Immature natural killer cell (primary cell): ENCODE results near the gene UQCRC2. TPM values are rescaled to one million over a fixed set of nuclear protein-coding genes. Genes with fewer than 3 reads are reported as not detected.

ENCODE experiments used
- DNase-seq, 3 donors: peaks; one replicate each; pipeline ENCODE4 v3.0.0; 2022; ENCODE audit warnings: mixed read lengths in 1 of 3
- H3K27ac Mint-ChIP-seq, 6 donors: one replicate each; pipeline ENCODE4 v1.8.0; 2020; ENCODE audit warnings: mixed read lengths in 6 of 6, mild to moderate bottlenecking in 5 of 6, inconsistent platforms in 4 of 6, moderate library complexity in 3 of 6
- H3K27me3 Mint-ChIP-seq, 3 donors: one replicate each; pipeline ENCODE4 v1.8.0; 2020 to 2021; ENCODE audit warnings: low read depth in 3 of 3, mild to moderate bottlenecking in 3 of 3, mixed read lengths in 3 of 3, moderate library complexity in 3 of 3, inconsistent platforms in 1 of 3
- H3K36me3 Mint-ChIP-seq, 3 donors: one replicate each; pipeline ENCODE4 v1.8.0; 2020; ENCODE audit warnings: mixed read lengths in 3 of 3, inconsistent platforms in 2 of 3, mild to moderate bottlenecking in 2 of 3
- H3K4me1 Mint-ChIP-seq, 2 donors: one replicate each; pipeline ENCODE4 v1.8.0; 2020; ENCODE audit warnings: inconsistent platforms in 2 of 2, mild to moderate bottlenecking in 2 of 2, mixed read lengths in 2 of 2, moderate library complexity in 1 of 2
- H3K4me3 Mint-ChIP-seq, 5 donors: one replicate each; pipeline ENCODE4 v1.8.0; 2020; ENCODE audit warnings: mild to moderate bottlenecking in 5 of 5, mixed read lengths in 5 of 5, inconsistent platforms in 3 of 5, moderate library complexity in 3 of 5
- H3K9me3 Mint-ChIP-seq, 6 donors: one replicate each; pipeline ENCODE4 v1.8.0; 2020; ENCODE audit warnings: mild to moderate bottlenecking in 6 of 6, mixed read lengths in 6 of 6, inconsistent platforms in 4 of 6, moderate library complexity in 3 of 6
- polyA plus RNA-seq, 3 donors: library from polyadenylated mRNA; unstranded; fragments of 300-500 nt; fragmentation: Illumina TruSeq; gene quantifications; one replicate each; pipeline ENCODE4 v1.2.3, GENCODE V29; 2021

UQCRC2 gene
- polyA plus RNA-seq, 3 donors from 2014 or later: 147 to 208 (median 195) TPM

- Mint-ChIP-seq H3K27me3 (no peaks in the 10 kb centered on the region), H3K36me3 (peaks cover 0 to 13% (median 4%) of the 10 kb centered on the region in 3 donors), H3K27ac (peak overlapping the region in 1 of 6 donors; percentile 8), H3K9me3 (no peaks in the 10 kb centered on the region), H3K4me1 (peaks cover 11 to 17% of the 10 kb centered on the region in 2 donors), H3K4me3 (no peak overlapping the region)
- no peak for DNase-seq
Measured at GRCh38 chr16:22029632-22030031, 76.5 kb downstream of the UQCRC2 start.

- no peaks in the 10 kb centered on the region for H3K27me3 Mint-ChIP-seq
- H3K4me1 Mint-ChIP-seq: peaks cover 11 to 23% of the 10 kb centered on the region in 2 donors
Measured at GRCh38 chr16:22030087-22030812, 77.1 kb downstream of the UQCRC2 start.

GRCh38 chr16:22031483-22032083, 78.4 kb downstream of the UQCRC2 start:
- Mint-ChIP-seq H3K4me3 (no peak overlapping the region), H3K9me3 (no peaks in the 10 kb centered on the region), H3K4me1 (peaks cover 11 to 29% of the 10 kb centered on the region in 2 donors), H3K27ac (peak overlapping the region in 1 of 6 donors; percentile 12), H3K27me3 (no peaks in the 10 kb centered on the region), H3K36me3 (peaks cover 0 to 13% (median 4%) of the 10 kb centered on the region in 3 donors)
- no peak for DNase-seq

More at GRCh38 chr16:22030087-22030812, 77.1 kb downstream of the UQCRC2 start:
- peaks cover 0 to 13% (median 4%) of the 10 kb centered on the region in 3 donors for H3K36me3 Mint-ChIP-seq
- no peaks in the 10 kb centered on the region for H3K9me3 Mint-ChIP-seq
- DNase-seq: no peak
- no peak overlapping the region for H3K4me3 Mint-ChIP-seq
- peak overlapping the region in 1 of 6 donors; percentile 8 for H3K27ac Mint-ChIP-seq

Other genes with a start within 250 kb of the UQCRC2 start
- 10 to 100 TPM in 1 of 3 donors, under 1 TPM in 1, not detected in 1; 0.92 to 10.5 TPM for gene NPIPB4, start 95.6 kb upstream of the UQCRC2 start, polyA plus RNA-seq
- not detected for gene PDZD9, start 47.8 kb downstream of the UQCRC2 start, polyA plus RNA-seq
- gene MOSMO, start 54.8 kb downstream of the UQCRC2 start, polyA plus RNA-seq: 1 to 10 TPM; 1.7 to 3.7 (median 3.2) TPM
- not detected for gene VWA3A, start 139.2 kb downstream of the UQCRC2 start, polyA plus RNA-seq
- gene SDR42E2, start 209.1 kb downstream of the UQCRC2 start, polyA plus RNA-seq: under 1 TPM in 2 of 3 donors, not detected in 1; 0.47 to 0.51 TPM